ENCODE measurements around the gene ARHGAP22. TPM values are rescaled to one million over a fixed set of nuclear protein-coding genes. Genes with fewer than 3 reads are reported as not detected.

The ARHGAP22 gene
- total RNA-seq, 4 donors from 2014 or later = 3.2 to 24.0 (median 9.9) TPM

GRCh38 chr10:48608279-48608681 lies 3.4 kb upstream of the ARHGAP22 start:
- DNase-seq (ENCODE audit: low spot score) = no peak
- no peak for ATAC-seq (ENCODE audit: low FRiP score)
- TF ChIP-seq CTCF (IDR thresholded peaks at IDR 0.05) = no peak

DNA sequence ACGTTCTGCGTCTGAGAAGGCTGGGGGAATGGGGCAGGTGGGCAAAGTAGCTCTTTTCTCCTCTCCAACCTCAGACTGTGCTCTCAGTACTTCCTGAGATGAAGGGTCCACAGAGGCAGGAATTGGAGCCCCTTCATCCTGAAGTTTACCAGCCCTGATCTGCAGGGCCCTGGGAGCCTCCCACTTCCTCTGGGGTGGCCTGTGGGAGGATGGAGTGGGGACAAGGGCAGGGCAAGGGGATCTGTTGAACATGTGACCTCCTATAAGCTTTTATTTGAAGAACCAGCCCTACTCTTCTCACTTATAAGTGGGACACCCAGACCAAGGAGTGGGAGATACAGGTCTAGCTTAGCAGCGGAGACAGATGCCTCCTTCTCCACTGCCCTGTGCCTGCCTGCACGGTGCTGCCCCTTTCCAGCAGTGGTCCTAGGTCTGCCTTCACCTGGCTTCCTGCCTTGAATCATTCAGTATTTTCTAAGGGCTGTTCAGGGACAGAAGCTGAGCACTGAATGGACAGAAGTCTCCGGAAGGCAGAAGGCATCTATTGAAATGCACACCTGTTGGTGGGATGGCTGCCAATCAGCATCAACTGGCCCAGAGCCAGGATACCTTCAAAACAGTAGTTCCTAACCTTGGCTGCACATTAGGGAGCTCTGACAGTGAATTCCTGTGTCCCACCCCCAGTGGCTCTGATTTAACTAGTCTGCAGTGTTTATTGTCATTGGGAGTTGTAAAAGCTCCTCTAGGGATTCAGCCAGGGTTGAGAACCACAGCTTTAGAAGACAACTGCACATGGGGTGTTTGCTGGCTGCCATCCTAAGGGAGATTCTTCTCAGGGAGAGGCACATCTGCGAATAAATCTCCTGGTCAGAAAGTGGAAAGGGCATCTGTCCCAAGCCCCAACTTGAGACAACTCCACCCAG lies 2.7 kb upstream of the ARHGAP22 start:
- DNase-seq (ENCODE audit: low spot score) (no peak), ATAC-seq (ENCODE audit: low FRiP score) (no peak)
- TF ChIP-seq CTCF (IDR thresholded peaks at IDR 0.05) = no peak

DNA sequence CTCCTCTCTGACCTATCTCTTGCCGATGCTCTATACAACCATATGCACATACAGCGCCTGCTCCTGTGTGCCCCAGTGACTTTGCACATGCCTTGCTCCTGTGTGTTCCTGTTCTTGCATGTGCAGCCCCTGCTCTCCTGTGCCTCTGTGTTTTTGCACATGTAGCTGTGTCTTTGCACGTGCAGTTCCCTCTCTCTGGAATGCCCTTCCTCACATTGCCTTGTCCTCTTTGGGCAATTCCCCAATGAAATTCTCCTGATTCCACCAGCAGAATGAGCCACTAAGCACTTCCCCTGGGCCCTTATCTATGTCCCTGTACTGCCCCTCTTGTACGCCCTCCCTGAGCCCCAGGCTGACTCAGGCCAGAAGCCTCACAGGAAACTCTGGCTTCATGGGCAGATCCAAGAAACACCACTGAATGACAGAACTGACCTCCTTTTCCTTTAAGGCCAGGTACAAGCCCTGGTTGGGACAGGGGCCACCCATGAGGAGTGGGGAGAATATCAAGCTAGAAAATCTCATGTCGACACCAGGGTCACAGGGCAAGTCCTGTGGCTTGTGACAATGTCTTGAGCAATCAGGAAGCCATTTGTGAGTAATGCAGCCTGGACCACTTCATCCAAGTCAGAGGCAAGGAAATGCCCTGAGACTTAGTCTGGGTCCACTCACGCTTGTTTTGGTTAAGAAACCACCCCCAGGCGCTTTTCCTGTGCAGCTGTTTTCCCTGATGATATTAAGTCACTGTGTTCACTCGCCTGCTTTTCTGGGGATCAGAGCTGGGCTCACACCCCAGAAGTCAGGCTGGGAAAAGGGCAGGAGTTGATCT lies 1.9 kb upstream of the ARHGAP22 start:
- no peak for TF ChIP-seq CTCF (IDR thresholded peaks at IDR 0.05)
- ATAC-seq (ENCODE audit: low FRiP score) (peak; percentile 25), DNase-seq (ENCODE audit: low spot score) (no peak)

- DNase-seq (ENCODE audit: low spot score) = no peak
- TF ChIP-seq CTCF (IDR thresholded peaks at IDR 0.05) = no peak
- ATAC-seq (ENCODE audit: low FRiP score) = no peak
Measured at GRCh38 chr10:48605786-48606529, 1.1 kb upstream of the ARHGAP22 start.

- ATAC-seq (ENCODE audit: low FRiP score) (peak; percentile 43), DNase-seq (ENCODE audit: low spot score) (no peak)
- no peak for TF ChIP-seq CTCF (IDR thresholded peaks at IDR 0.05)
Measured at GRCh38 chr10:48604039-48604990, 558 bp downstream of the ARHGAP22 start.

Measured in omental fat pad (tissue), 4 donors.